Stimulated activated CD4-positive, alpha-beta T cell treated with anti-CD3 and anti-CD28 coated beads, Interleukin-1b, Interleukin-23, amount 100 ng/mL, for 24 hours (primary cell): ENCODE data around the gene AFF1.
"Not testable (repeated sequence)": the region's sequence is repeated elsewhere in the genome, so short reads cannot be mapped to it uniquely, and the experiment has no call there.

Source experiments
- DNase-seq, 4 experiments: peaks; one replicate each; pipeline ENCODE4 v3.0.0-alpha.2; 2020; ENCODE audit warnings: low read depth in 4 of 4, low spot score in 1 of 4

Gene AFF1

GRCh38 chr4:87133183-87133582 is 198.4 kb downstream of the AFF1 start:
- DNase-seq, result no peak

- no peak for DNase-seq
Measured at GRCh38 chr4:87134122-87134521, 199.3 kb downstream of the AFF1 start.

GRCh38 chr4:87141428-87141827 is 206.6 kb downstream of the AFF1 start:
- DNase-seq, result no peak

GRCh38 chr4:87144356-87144755 is 209.5 kb downstream of the AFF1 start:
- DNase-seq, result no peak

GRCh38 chr4:87145934-87146333 is 211.1 kb downstream of the AFF1 start:
- not testable (repeated sequence) for DNase-seq

DNA sequence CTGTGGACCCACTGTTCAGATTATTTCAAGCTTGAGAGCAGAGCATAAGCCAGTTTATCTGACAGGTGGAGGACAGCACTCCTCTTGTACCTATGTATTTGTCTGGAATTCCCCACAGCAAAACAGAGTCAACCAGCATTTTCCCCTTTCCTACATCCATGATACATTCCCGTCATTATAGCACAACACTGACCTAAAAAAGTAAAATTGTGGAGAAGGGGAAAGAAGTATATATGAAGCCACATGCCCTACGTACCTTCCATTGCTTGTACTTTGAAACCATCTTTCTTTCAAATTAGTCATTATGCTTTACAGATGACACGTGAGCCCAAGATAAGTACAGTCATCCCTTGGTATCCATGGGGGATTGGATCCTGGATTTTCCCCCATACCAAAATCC is 212.3 kb downstream of the AFF1 start:
- no peak for DNase-seq

DNA sequence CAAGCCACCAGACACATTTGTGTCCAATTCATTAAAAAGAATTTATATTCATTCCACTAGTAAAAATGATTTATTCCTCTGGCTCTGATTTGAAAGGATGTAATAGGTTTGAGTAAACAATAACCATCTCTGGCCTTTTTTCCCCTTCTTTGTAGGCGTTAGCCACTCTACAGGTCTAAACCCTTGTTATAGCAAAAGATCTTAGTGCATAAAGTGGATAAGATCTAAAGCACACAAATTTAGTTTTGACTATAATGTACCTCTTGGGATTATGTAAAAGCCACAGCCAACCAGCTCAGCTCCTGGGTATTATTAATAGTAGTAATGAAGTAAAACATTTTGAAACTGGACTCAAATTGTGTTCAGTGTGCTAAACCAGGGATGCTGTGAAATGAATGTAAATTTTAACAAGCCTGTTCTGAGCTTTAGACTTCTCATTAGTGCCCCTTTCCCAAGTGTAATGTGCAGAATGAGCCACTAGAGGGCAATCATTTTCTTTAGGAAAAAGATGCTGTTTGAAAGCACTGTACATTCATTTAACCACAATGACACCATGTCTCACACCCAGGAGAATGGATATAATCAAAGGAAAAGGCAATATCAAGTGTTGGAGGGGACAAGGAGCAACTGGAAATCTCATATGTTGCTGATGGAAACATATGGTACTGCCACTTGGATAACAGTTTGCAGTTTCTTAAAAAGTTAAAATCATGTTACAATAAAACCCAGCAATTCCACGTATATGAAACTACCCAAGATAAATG is 215.9 kb downstream of the AFF1 start:
- peak in 3 of 4 experiments; percentile 16 to 44 (median 40) for DNase-seq

- no peak for DNase-seq
Measured at GRCh38 chr4:87151730-87152129, 216.9 kb downstream of the AFF1 start.

- no peak for DNase-seq
Measured at GRCh38 chr4:87152310-87153041, 217.7 kb downstream of the AFF1 start.

- no peak for DNase-seq
Measured at GRCh38 chr4:87153078-87153870, 218.5 kb downstream of the AFF1 start.

DNA sequence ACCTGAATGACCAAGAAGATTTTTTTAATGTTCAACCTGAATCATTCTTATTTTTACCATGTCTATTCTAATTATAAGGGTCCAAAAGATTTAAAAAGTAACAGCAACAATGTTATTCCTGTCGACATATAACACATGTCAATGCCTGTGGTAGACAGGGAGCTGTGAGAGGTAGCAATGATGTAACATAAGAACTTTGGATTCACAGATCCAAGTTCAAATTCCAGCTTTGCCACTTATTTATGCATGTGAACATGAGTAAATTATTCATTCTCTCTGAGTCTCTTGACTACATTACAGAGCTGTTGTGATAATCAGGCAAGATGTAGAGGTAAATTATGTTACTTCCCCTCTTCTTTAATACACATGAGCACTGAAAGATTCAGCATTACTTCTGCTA is 231.1 kb downstream of the AFF1 start:
- DNase-seq, result no peak

DNA sequence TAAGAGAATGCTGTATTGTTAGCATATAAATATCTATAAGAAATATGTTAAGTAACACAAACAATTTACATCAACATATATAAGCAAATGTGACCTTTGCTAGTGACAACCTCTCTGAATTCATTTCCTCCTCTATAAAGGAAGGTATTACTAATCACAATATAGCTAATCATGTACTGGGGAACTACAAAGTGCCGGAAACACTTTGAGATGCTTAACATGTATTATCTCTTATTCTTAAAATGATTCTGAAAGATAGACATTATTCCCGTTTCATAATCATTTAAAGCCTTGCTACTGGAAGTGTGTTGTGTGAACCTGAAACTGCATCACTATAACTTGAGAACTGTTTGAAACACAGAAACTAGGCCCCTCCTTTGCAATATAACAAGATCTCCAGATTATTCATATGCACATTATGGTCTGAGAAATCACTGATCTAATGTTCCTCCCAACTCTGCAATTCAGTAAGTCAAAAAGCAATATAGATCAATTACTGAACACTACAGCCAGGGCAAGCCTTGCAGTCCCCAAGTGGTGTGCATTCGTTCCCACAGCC is 231.6 kb downstream of the AFF1 start:
- no peak for DNase-seq

- no peak for DNase-seq
Measured at GRCh38 chr4:87171944-87172343, 237.1 kb downstream of the AFF1 start.

- no peak for DNase-seq
Measured at GRCh38 chr4:87174672-87175071, 239.9 kb downstream of the AFF1 start.

- DNase-seq, result no peak
Measured at GRCh38 chr4:87179751-87180150, 244.9 kb downstream of the AFF1 start.

- no peak for DNase-seq
Measured at GRCh38 chr4:87180767-87181166, 246.0 kb downstream of the AFF1 start.

DNA sequence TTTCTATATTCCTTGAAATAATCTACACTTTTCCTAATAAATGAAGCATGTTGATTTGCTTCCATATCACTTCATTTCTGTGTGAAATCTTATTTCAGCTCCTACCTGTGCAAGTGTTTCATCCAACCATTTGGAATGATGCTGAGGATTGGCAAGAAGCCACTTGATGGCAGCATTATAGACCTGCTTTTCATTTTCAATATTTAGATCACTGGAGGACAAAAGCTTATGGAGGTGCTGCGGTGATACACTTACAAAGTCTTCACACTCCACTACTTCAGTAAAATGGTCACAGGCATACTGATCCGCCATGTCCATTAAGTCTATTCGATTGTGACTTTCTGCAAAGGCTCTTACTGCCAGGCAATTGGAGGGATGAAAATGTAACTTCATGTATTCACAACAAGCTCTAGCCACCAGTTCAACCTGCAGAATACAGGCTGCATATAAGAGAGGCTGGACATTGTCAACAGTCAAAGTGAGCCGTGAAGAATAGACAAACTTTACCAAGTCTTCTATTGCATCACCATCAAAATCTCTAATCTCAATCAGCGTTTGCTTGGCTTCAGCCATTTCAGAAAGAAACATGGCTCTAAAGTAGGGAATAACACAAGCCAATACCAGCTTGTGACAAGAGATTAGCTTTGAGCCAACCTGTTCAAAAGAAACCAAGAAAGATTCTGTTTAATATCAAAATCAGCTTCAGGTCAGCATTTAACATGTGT is 250.5 kb downstream of the AFF1 start:
- DNase-seq, result no peak

DNA sequence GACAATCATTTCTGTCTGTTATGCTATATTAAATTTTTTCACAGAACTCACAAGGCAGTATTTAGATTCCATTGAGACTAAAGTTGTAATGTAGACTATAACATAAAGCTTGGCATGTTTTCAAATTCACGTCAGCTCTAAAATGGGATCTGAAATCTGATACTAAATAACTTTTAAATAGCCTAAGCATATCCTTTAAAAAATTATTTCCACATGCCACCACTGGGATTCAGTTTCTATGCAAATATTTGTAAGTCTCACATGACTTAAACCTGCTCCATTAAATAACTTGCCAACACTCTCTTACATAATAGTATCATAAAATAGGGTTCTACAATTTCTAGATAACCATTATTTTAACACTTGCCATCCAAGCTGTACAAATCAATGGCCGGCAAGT is 253.2 kb downstream of the AFF1 start:
- DNase-seq, result no peak

- DNase-seq, result no peak
Measured at GRCh38 chr4:87188932-87189331, 254.1 kb downstream of the AFF1 start.
